ENCODE results near the gene ARHGAP19.

DNA sequence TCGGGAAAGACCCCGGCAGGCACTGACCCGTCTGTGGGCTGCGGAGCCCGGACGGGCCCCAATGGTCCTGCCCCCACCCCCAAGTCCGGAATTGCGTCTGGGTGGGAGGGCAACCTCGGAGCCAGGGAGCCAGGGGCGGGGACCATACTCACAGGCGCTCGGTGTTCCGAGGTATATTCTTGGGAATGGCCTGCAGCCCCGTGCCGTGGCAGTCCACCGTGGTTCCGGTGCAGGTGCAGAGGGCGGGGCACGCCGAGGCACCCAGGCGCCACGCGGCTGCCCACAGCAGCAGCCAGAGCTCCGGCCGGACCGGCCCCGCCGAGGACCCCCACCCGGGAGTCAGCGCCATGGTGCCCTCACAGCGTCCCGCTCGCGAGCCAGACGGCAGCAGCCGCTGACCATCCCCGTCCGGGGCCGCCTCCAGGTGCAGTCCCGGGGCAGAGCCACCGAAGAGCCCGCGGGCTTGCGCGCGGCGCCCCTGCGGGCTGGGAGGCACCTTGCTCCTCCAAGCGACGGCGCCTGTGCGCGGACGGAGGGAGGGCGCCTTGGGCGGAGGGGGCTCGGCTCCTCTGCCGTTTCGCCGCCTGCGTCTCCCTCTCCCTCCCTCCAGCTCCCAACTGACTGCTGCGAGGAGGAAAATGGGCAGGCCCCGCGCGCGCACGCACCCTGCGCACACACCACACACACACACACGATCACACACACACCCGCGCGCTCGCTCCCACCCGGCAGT lies 106.9 kb downstream of the ARHGAP19 start, which contains the start of gene SLIT1:
- TF ChIP-seq CTCF (IDR thresholded peaks at IDR 0.05) (no peak), POLR2A (IDR thresholded peaks at IDR 0.05) (no peak)

All from esophagus squamous epithelium (tissue), 4 donors.